H1 (cell line): Measurements from ENCODE around the gene SLC13A2. TPM values are rescaled to one million over a fixed set of nuclear protein-coding genes. Genes with fewer than 3 reads are reported as not detected.

Experiments
- CTCF ChIA-PET: fragments of 300-600 bp; sonication (Branson Sonifier 250); formaldehyde crosslinking; loops from one replicate; lab custom pipeline; 2021; ENCODE audit not compliant: partially characterized antibody; lab: Charles Lee
- POLR2A ChIA-PET: fragments of 300-600 bp; sonication (Branson Sonifier 250); formaldehyde crosslinking; loops from one replicate; lab custom pipeline; 2021; ENCODE audit warnings: inconsistent platforms; ENCODE audit not compliant: partially characterized antibody; lab: Charles Lee
- DNase-seq, 2 experiments: peaks; one replicate each; pipeline versions ENCODE4 v3.0.0 to v3.0.0-alpha.2; 2010 to 2022; ENCODE audit warnings: low spot score in 2 of 2, low read depth in 1 of 2, mixed read lengths in 1 of 2
- FAIRE-seq: peaks from 2 replicates; lab custom pipeline; 2011; peaks lifted over from hg19 to GRCh38; lab: Jason Lieb, UNC
- H2AFZ ChIP-seq: 2 replicates; pipeline ENCODE4 v1.8.1; 2012; ENCODE audit warnings: low read length, inconsistent platforms
- H2AK5ac ChIP-seq: 2 replicates; pipeline ENCODE4 v1.6.1; 2013; ENCODE audit warnings: low read depth, low read length
- H2BK120ac ChIP-seq: replicated peaks from 2 replicates; pipeline ENCODE3; 2013; ENCODE audit warnings: low read depth, low read length, inconsistent platforms
- H2BK12ac ChIP-seq: 2 replicates; pipeline ENCODE4 v1.6.1; 2013; ENCODE audit warnings: low read depth, low read length
- H2BK15ac ChIP-seq: 2 replicates; pipeline ENCODE4 v1.6.1; 2013; ENCODE audit warnings: low read length
- H2BK20ac ChIP-seq: 2 replicates; pipeline ENCODE4 v1.6.1; 2013; ENCODE audit warnings: low read length
- H2BK5ac ChIP-seq: 2 replicates; pipeline ENCODE4 v1.6.1; 2013; ENCODE audit warnings: low read depth, low read length
- H3K14ac ChIP-seq: 2 replicates; pipeline ENCODE4 v1.6.1; 2013; ENCODE audit warnings: inconsistent platforms; ENCODE audit not compliant: insufficient read length
- H3K18ac ChIP-seq: 2 replicates; pipeline ENCODE4 v1.6.1; 2013; ENCODE audit warnings: low read length; ENCODE audit errors: extremely low read depth
- H3K23ac ChIP-seq: 2 replicates; pipeline ENCODE4 v1.6.1; 2013; ENCODE audit warnings: inconsistent platforms; ENCODE audit not compliant: insufficient read length
- H3K23me2 ChIP-seq: 2 replicates; pipeline ENCODE4 v1.6.1; 2013; ENCODE audit warnings: low read depth, low read length
- H3K27ac ChIP-seq: 2 replicates; pipeline ENCODE4 v1.6.1; 2011; ENCODE audit warnings: low read depth, low read length, inconsistent platforms
- H3K27me3 ChIP-seq, 4 experiments: replicated peaks in 1 of 4; 1 replicate in 1 of 4; 2 replicates in 3 of 4; pipeline versions ENCODE4 v1.6.1 to v1.8.1; 2011 to 2013; ENCODE audit warnings: low read length in 3 of 4, mild to moderate bottlenecking in 3 of 4, inconsistent platforms in 2 of 4, mixed read lengths in 2 of 4, moderate library complexity in 1 of 4; ENCODE audit not compliant: control insufficient read depth in 3 of 4, insufficient read depth in 3 of 4; ENCODE audit errors: extremely low read depth in 1 of 4
- H3K36me3 ChIP-seq, 4 experiments: 2 replicates each; pipeline versions ENCODE4 v1.6.1 to v1.8.1; 2011 to 2013; ENCODE audit warnings: mild to moderate bottlenecking in 4 of 4, low read length in 3 of 4, moderate library complexity in 2 of 4, control low read depth in 1 of 4, inconsistent platforms in 1 of 4; ENCODE audit not compliant: insufficient read depth in 4 of 4, control insufficient read depth in 2 of 4
- H3K4ac ChIP-seq: replicated peaks from 2 replicates; pipeline ENCODE3; 2013; ENCODE audit warnings: low read length, low read depth, mixed read lengths, inconsistent platforms; ENCODE audit not compliant: insufficient read length
- H3K4me1 ChIP-seq, 4 experiments: replicated peaks in 1 of 4; 1 replicate in 1 of 4; 2 replicates in 3 of 4; pipeline versions ENCODE4 v1.6.1 to v1.8.1; 2011 to 2013; ENCODE audit warnings: low read length in 3 of 4, inconsistent platforms in 2 of 4, mixed read lengths in 1 of 4; ENCODE audit not compliant: insufficient read depth in 4 of 4, control insufficient read depth in 3 of 4
- H3K4me2 ChIP-seq, 2 experiments: 2 replicates each; pipeline versions ENCODE4 v1.6.1 to v1.8.1; 2011 to 2013; ENCODE audit warnings: low read depth in 2 of 2, low read length in 2 of 2, control low read depth in 1 of 2, inconsistent platforms in 1 of 2, mild to moderate bottlenecking in 1 of 2; ENCODE audit not compliant: insufficient read depth in 1 of 2
- H3K4me3 ChIP-seq, 4 experiments: fragments of 200-600, 300-600 bp in 1 of 4; sonication (generic), shearing (Covaris generic), sonication (Bioruptor Twin) in 1 of 4; 2 replicates each; pipeline versions ENCODE4 v1.5.1 to v1.8.1; 2011 to 2016; ENCODE audit warnings: low read length in 4 of 4, low read depth in 3 of 4, control low read depth in 2 of 4, inconsistent platforms in 2 of 4, mild to moderate bottlenecking in 2 of 4, mixed read lengths in 1 of 4, moderate library complexity in 1 of 4; ENCODE audit not compliant: insufficient read depth in 2 of 4; ENCODE audit errors: extremely low read depth in 1 of 4
- H3K56ac ChIP-seq: replicated peaks from 2 replicates; pipeline ENCODE3; 2013; ENCODE audit warnings: low read depth, mild to moderate bottlenecking, mixed read lengths, low read length, inconsistent platforms; ENCODE audit not compliant: insufficient read length
- H3K79me1 ChIP-seq: 2 replicates; pipeline ENCODE4 v1.6.1; 2013; ENCODE audit warnings: low read depth, low read length, control low read depth
- H3K79me2 ChIP-seq, 2 experiments: 2 replicates each; pipeline versions ENCODE4 v1.6.1 to v1.8.1; 2012 to 2013; ENCODE audit warnings: low read length in 2 of 2, mild to moderate bottlenecking in 2 of 2, inconsistent platforms in 1 of 2; ENCODE audit not compliant: insufficient read depth in 2 of 2, control insufficient read depth in 1 of 2
- H3K9ac ChIP-seq, 4 experiments: replicated peaks in 1 of 4; 1 replicate in 1 of 4; 2 replicates in 3 of 4; pipeline versions ENCODE4 v1.6.1 to v1.8.1; 2011 to 2013; ENCODE audit warnings: low read depth in 3 of 4, low read length in 3 of 4, control low read depth in 2 of 4, mild to moderate bottlenecking in 2 of 4, moderate library complexity in 2 of 4, inconsistent platforms in 1 of 4; ENCODE audit errors: extremely low read depth in 1 of 4
- H3K9me3 ChIP-seq, 2 experiments: 2 replicates each; pipeline versions ENCODE4 v1.6.1 to v1.8.1; 2012 to 2013; ENCODE audit warnings: mild to moderate bottlenecking in 2 of 2, moderate library complexity in 2 of 2, control low read depth in 1 of 2, inconsistent platforms in 1 of 2, low read depth in 1 of 2, low read length in 1 of 2, mixed read lengths in 1 of 2; ENCODE audit not compliant: insufficient read depth in 2 of 2
- H4K20me1 ChIP-seq, 2 experiments: replicated peaks in 1 of 2; 2 replicates each; pipeline versions ENCODE3 to v1.8.1; 2011 to 2013; ENCODE audit warnings: inconsistent platforms in 2 of 2, low read length in 2 of 2, mild to moderate bottlenecking in 1 of 2; ENCODE audit not compliant: insufficient read depth in 2 of 2, control insufficient read depth in 1 of 2
- H4K5ac ChIP-seq: 2 replicates; pipeline ENCODE4 v1.6.1; 2013; ENCODE audit warnings: low read length, low read depth, mixed read lengths, inconsistent platforms; ENCODE audit not compliant: insufficient read length
- H4K8ac ChIP-seq: 2 replicates; pipeline ENCODE4 v1.8.0; 2013; ENCODE audit warnings: mild to moderate bottlenecking, moderate library complexity, low read length, inconsistent platforms; ENCODE audit not compliant: insufficient read depth; ENCODE audit errors: extremely low read depth
- H4K91ac ChIP-seq: replicated peaks from 2 replicates; pipeline ENCODE3; 2013; ENCODE audit warnings: low read length, mixed read lengths, inconsistent platforms; ENCODE audit not compliant: insufficient read length
- BACH1 ChIP-seq: IDR thresholded peaks from 2 replicates; pipeline ENCODE4 v1.6.1; 2012; ENCODE audit warnings: low read length, improper control_type of control experiment
- BCL11A ChIP-seq, 2 experiments: IDR thresholded peaks; one replicate each; pipeline ENCODE4 v1.6.1; 2011; ENCODE audit warnings: low read depth in 2 of 2, low read length in 2 of 2, mild to moderate bottlenecking in 2 of 2
- CBX5 ChIP-seq: fragments of 300-800, 300-1000 bp; sonication (generic); IDR thresholded peaks from 2 replicates; pipeline ENCODE4 v1.7.1; 2016; ENCODE audit warnings: antibody characterized with exemption, low read length, low read depth
- CEBPB ChIP-seq: IDR thresholded peaks from 2 replicates; pipeline ENCODE4 v1.6.1; 2012; ENCODE audit warnings: low read depth, low read length
- CREB1 ChIP-seq: IDR thresholded peaks from 2 replicates; pipeline ENCODE4 v1.6.1; 2012; ENCODE audit warnings: inconsistent platforms
- EGR1 ChIP-seq: IDR thresholded peaks from 2 replicates; pipeline ENCODE4 v1.6.1; 2011; ENCODE audit warnings: low read depth, low read length, borderline replicate concordance
- FOSL1 ChIP-seq: IDR thresholded peaks from 2 replicates; pipeline ENCODE4 v1.6.1; 2011; ENCODE audit warnings: mild to moderate bottlenecking, low read depth, low read length, moderate library complexity; ENCODE audit not compliant: insufficient read depth
- HDAC2 ChIP-seq, 2 experiments: fragments of 300-600 bp in 1 of 2; sonication (generic) in 1 of 2; IDR thresholded peaks; 2 replicates each; pipeline ENCODE4 v1.6.1; 2011 to 2012; ENCODE audit warnings: low read depth in 2 of 2, low read length in 2 of 2, mild to moderate bottlenecking in 2 of 2, moderate library complexity in 2 of 2, borderline replicate concordance in 1 of 2, inconsistent platforms in 1 of 2
- KDM1A ChIP-seq: fragments of 200-600, 300-600 bp; sonication (generic); IDR thresholded peaks from 2 replicates; pipeline ENCODE4 v1.7.1; 2016; ENCODE audit warnings: mild to moderate bottlenecking, low read length, borderline replicate concordance
- KDM4A ChIP-seq: IDR thresholded peaks from one replicate; pipeline ENCODE4 v1.7.1; 2012; ENCODE audit warnings: low read depth, mild to moderate bottlenecking, moderate library complexity, low read length, inconsistent platforms; ENCODE audit not compliant: severe bottlenecking
- MAFK ChIP-seq: IDR thresholded peaks from 2 replicates; pipeline ENCODE4 v1.6.1; 2012; ENCODE audit warnings: low read depth, mild to moderate bottlenecking, improper control_type of control experiment, low read length
- POLR2AphosphoS5 ChIP-seq: IDR thresholded peaks from 2 replicates; pipeline ENCODE4 v1.6.1; 2011; ENCODE audit warnings: low read depth, low read length
- SP1 ChIP-seq: IDR thresholded peaks from 2 replicates; pipeline ENCODE4 v1.6.1; 2011; ENCODE audit warnings: low read depth, low read length
- TAF1 ChIP-seq: IDR thresholded peaks from 2 replicates; pipeline ENCODE4 v1.6.1; 2011; ENCODE audit warnings: mild to moderate bottlenecking, low read depth, low read length
- WGBS, 2 experiments: shearing (Covaris generic) in 1 of 2; methylation state at CpG; one replicate each; pipeline versions ENCODE4 v1.1.6 to v1.1.7; 2013 to 2015; ENCODE audit warnings: low lambda C conversion rate in 2 of 2, mixed read lengths in 2 of 2, inconsistent platforms in 1 of 2, low coverage in 1 of 2, missing lambda C conversion rate in 1 of 2; ENCODE audit not compliant: insufficient replicate concordance in 2 of 2, insufficient coverage in 1 of 2, insufficient read length in 1 of 2; ENCODE audit errors: extremely low coverage in 1 of 2, missing lambda C conversion rate in 1 of 2; 5-methylcytosine and 5-hydroxymethylcytosine counted together
- polyA plus RNA-seq, 7 experiments: library from polyadenylated mRNA; depleted of rRNA in 3 of 7; stranded (reverse) in 5 of 7; unstranded in 2 of 7; fragments of >200 nt in 5 of 7; fragments of 200-250 nt in 2 of 7; gene quantifications; 1 replicate in 5 of 7; 2 replicates in 1 of 7; 4 replicates in 1 of 7; pipeline versions ENCODE4 v1.2.1 to v1.2.3, GENCODE V29; 2011 to 2013; ENCODE audit warnings: missing spikeins in 2 of 7, mixed read lengths in 2 of 7
- total RNA-seq: library from RNA; stranded (reverse); fragmentation: NEBNext Ultra II Directional; extraction: Animal tissue kit (Norgen Biotek cat#: 25700); gene quantifications from 2 replicates; pipeline ENCODE4 v1.2.1, GENCODE V29; 2021
- TF ChIP-seq, protein P1 (sequence below): IDR thresholded peaks from 2 replicates; pipeline ENCODE4 v1.6.1; 2011; ENCODE audit warnings: low read length, improper control_type of control experiment

SLC13A2 gene
- total and polyA plus RNA-seq, 2 of the 8 experiments (the other 6 are each of a cell fraction or from before 2014, with no cell fraction given), result not detected

DNA sequence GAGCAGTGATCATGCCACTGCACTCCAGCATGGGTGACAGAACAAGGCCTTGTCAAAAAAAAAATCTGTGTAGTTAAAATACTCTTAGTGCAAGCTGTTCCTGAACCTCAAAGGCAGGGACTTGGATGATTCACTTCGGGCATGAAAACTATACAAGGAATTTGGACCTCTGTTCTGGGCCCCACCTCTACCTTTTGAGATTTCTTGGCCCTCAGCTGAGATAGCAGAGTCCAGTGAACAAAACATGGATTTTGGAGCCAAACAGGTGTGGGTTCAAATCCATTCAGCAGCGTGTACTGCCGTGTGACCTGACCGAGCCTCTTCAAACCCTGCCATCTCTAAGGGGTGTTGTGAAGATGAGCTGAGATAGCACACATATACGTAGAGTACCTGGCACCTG is 6.8 kb downstream of the SLC13A2 start:
- Histone ChIP-seq H4K91ac (no peak overlapping the region), H3K9me3 (no peaks in the 10 kb centered on the region), H3K18ac (no peak overlapping the region), H2BK15ac (no peak overlapping the region), H3K9ac (no peak overlapping the region), H3K23ac (no peak overlapping the region), H3K27me3 (peaks cover 0 to 3% (median under 1%) of the 10 kb centered on the region in 4 experiments; a peak in 1 of 7 replicates), H3K56ac (no peak overlapping the region), H4K20me1 (no peaks in the 10 kb centered on the region), H3K4ac (no peak overlapping the region), H2BK120ac (no peak overlapping the region), H3K36me3 (no peaks in the 10 kb centered on the region), H4K8ac (no peak overlapping the region), H3K23me2 (no peaks in the 10 kb centered on the region), H3K27ac (no peak overlapping the region), H3K79me2 (no peaks in the 10 kb centered on the region), H3K4me1 (peaks cover 3 to 12% (median 6%) of the 10 kb centered on the region in 4 experiments), H2AK5ac (no peak overlapping the region), H2BK5ac (no peak overlapping the region), H2BK20ac (no peak overlapping the region), H4K5ac (no peak overlapping the region), H2BK12ac (no peak overlapping the region), H3K4me3 (no peak overlapping the region), H2AFZ (no peak overlapping the region), H3K14ac (no peak overlapping the region), H3K79me1 (no peaks in the 10 kb centered on the region), H3K4me2 (no peak overlapping the region)
- no peak for FAIRE-seq
- DNase-seq, result no peak
- 94% methylated on average over 5 of the region's 5 CpGs; no CpG with 5 or more reads in 1 of the 2 experiments for WGBS, 2 experiments
- ChIA-PET POLR2A (no interaction called here), CTCF (interaction anchor here (1.4 to 2.4 kb wide), 6 partner anchors 15 to 73 kb away, joined by 3 to 9 read pairs (median 4); no protein-coding TSS in a partner anchor)
- no peak for TF ChIP-seq BCL11A (IDR thresholded peaks at IDR 0.05; ENCODE audit: low read depth in 2 of 2, low read length in 2 of 2)
- TF ChIP-seq HDAC2 (IDR thresholded peaks at IDR 0.05; ENCODE audit: borderline replicate concordance in 1 of 2, low read depth in 2 of 2, low read length in 2 of 2), result no peak
- TF ChIP-seq TAF1, result no peak
- TF ChIP-seq SP1, result no peak
- no peak for TF ChIP-seq CBX5
- no peak for TF ChIP-seq FOSL1
- TF ChIP-seq, protein P1, sequence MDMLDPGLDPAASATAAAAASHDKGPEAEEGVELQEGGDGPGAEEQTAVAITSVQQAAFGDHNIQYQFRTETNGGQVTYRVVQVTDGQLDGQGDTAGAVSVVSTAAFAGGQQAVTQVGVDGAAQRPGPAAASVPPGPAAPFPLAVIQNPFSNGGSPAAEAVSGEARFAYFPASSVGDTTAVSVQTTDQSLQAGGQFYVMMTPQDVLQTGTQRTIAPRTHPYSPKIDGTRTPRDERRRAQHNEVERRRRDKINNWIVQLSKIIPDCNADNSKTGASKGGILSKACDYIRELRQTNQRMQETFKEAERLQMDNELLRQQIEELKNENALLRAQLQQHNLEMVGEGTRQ, result no peak
- TF ChIP-seq POLR2AphosphoS5, result no peak
- TF ChIP-seq BACH1, result no peak
- TF ChIP-seq KDM1A, result no peak
- no peak for TF ChIP-seq KDM4A
- TF ChIP-seq CREB1, result no peak
- no peak for TF ChIP-seq EGR1
- no peak for TF ChIP-seq MAFK
- no peak for TF ChIP-seq CEBPB
